Measurements from ENCODE around the gene FGF12.

FGF12 gene

GRCh38 chr3:192121923-192122322 is 605.4 kb downstream of the FGF12 start:
- DNase-seq (ENCODE audit: low spot score): no peak

GRCh38 chr3:192108820-192109219 is 618.5 kb downstream of the FGF12 start:
- no peak for DNase-seq (ENCODE audit: low spot score)

GRCh38 chr3:192106543-192106942 is 620.8 kb downstream of the FGF12 start:
- DNase-seq (ENCODE audit: low spot score): no peak

GRCh38 chr3:192092388-192093005 is 634.8 kb downstream of the FGF12 start:
- no peak for DNase-seq (ENCODE audit: low spot score)

GRCh38 chr3:192091831-192092230 is 635.5 kb downstream of the FGF12 start:
- no peak for DNase-seq (ENCODE audit: low spot score)

- DNase-seq (ENCODE audit: low spot score): no peak
These were observed 636.8 kb downstream of the FGF12 start for GRCh38 chr3:192090586-192090985.

Data from GM03348 (cell line).